ENCODE measurements around the gene TOM1.
"Not testable (repeated sequence)": the region's sequence is repeated elsewhere in the genome, so short reads cannot be mapped to it uniquely, and the experiment has no call there.

Gene TOM1

DNA sequence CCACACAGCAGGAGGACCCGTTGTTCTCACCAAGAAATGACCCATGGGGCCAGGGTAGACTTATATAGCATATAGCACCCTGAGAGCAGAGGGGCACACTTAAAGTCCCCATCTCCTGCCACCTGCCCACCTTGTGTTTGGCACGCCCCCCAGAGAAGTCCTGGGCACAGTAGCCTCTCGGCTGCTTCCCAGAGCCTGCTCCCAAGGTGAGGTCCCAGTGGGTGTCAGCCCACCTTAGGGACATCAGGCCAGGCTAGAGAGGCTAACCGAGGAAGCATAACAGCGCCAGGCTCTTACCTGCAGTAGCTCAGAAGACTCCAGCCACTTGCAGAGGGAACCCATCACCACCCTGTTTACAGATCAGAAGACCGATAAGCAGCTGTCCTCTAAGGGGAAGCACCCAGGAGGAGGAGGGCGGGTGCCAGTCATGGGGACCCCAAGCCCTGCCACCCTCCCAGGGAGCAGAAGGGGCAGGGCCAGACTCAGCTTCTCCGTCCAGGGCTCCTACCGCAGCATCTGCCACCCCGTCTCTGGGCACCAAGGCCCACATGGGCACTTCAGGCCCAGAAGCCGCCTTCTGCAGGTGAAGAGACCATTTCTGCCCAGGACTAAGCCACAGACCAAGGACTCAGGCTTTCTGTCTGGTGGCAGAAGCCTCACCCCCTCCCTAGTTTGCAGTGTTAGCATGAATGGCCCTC, 46.3 kb downstream of the TOM1 start:
- DNase-seq (ENCODE audit: low read depth in 2 of 2) = no peak

DNA sequence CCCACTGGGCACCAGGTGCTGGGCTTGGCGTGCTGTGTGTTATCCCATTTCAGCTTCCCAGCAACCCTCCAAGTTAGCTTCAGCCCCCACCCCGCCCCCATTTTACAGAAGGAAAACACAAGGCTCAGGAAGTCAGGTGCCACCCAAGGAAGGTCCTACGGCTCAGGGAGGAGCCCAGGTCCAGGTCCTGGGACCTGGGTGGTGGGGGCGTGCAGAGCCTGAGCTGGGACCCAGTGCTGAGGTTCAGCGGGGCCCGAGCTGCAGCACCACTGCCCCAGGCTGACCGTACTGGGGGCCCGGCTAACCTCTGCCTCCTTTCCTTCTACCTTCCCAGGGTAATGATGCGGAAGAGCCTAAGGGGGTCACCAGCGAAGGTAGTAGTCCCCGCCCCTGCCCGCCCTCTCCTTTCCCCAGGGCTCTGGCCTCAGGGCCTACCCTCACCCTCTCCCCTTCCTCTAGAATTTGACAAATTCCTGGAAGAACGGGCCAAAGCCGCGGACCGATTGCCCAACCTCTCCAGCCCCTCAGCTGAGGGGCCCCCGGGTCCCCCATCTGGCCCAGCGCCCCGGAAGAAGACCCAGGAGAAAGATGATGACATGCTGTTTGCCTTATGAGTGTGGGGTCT, 47.0 kb downstream of the TOM1 start:
- no peak for DNase-seq (ENCODE audit: low read depth in 2 of 2)

DNA sequence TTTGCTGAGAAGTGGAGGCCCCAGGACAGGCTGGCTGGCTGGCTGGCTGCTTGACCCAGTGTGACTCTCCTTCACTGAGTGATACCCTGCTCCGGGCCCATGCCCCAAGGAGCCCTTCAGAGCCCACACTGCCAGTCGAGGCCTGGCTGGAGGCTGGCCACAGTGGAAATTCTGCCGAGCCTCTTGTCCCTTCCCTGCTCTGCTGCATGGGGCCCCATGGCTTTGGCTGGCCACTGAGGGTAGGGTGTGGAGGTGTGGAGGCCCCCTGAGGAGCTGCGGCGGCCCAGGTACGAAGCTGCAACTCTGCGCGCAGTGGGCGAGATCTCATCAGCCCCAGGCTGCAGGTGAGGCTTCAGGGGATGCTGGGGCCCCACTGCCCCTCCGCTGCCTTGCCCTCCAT, 47.8 kb downstream of the TOM1 start:
- no peak for DNase-seq (ENCODE audit: low read depth in 2 of 2)

GRCh38 chr22:35348026-35348590, 48.4 kb downstream of the TOM1 start:
- no peak for DNase-seq (ENCODE audit: low read depth in 2 of 2)

DNA sequence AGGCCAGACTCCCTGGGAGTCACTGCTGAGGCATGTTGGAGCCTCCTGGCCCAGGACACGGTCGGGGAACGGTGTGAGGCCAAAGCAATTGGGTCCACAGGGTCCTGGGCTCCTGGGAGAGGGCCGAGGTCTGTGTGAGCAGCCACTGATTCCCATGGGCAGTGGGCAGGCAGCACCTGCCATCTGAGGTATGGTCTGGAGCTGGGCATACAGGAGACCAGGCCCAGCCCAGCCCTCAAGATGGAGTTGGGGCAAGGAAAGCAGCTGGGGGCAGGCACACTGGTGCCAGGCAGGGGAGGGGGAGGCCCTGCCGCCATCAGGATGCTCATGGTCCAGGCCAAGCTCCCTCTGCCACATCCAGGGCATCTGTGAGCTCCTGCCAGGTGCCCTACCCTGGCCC, 49.0 kb downstream of the TOM1 start:
- no peak for DNase-seq (ENCODE audit: low read depth in 2 of 2)

- DNase-seq (ENCODE audit: low read depth in 2 of 2) = no peak
These were observed 49.6 kb downstream of the TOM1 start for GRCh38 chr22:35349368-35349703.

DNA sequence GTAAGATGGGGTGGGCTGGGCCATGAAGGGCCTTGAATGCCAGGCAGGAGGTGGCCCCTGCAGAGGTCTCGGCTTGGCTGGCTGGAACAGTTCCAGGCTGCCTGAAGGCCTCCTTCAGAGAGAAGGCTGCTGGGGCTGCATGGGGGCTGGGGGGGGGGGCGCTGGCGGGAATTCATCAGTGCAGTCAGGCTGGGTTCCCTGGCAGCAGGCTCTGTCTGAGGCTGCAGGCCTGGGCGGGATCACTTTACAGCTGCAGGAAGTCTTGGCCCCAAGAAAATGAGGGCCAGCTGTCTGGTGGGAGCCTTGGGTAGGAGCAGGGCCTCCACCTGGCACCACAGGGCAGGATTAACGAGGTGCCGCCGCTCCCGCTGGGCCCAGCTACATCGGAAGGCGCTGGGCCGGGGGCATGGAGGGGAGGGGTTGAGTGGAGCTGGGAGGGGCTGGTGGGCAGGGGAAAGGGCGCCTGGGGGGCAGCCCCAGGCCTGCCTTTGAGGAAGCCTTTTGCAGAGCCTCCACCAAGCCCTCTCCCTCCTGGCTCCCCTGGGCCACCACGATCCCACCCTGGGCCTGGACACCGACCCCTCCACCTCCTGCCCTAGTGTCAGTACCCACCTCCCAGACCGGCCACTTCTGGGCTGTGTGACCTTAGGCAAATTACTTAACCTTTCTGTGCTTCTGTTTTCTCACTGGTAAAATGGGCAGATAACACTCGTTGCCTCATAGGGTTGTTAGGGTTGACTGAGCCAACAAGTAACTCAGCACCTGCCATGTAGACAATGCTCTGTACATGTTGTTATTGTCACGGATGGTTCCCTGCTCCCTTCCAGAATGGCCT, 50.2 kb downstream of the TOM1 start:
- DNase-seq (ENCODE audit: low read depth in 2 of 2) = no peak

GRCh38 chr22:35350539-35351503, 51.1 kb downstream of the TOM1 start:
- DNase-seq (ENCODE audit: low read depth in 2 of 2) = peak; percentile 64 to 70

GRCh38 chr22:35352214-35353111, 52.8 kb downstream of the TOM1 start:
- DNase-seq (ENCODE audit: low read depth in 2 of 2) = peak in 1 of 2 donors; percentile 30

DNA sequence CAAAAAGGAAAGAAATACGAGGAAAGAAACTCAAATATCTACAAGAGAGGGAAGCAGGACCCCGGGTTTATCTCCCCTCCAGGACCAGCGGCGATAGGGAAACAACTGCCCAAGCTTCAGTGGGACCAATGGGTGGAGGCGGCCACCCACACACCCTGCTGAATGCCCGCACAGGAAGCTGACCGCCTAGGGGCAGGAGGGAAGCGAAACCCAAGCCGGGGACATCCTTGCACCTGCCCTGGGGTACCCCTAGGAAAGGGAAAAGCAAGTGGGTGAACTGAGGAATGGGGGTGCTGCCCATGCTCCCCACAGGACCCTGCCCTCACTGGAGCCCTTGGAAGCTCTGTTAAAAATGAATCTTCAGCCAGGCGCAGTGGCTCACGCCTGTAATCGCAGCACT, 53.6 kb downstream of the TOM1 start:
- no peak for DNase-seq (ENCODE audit: low read depth in 2 of 2)

DNA sequence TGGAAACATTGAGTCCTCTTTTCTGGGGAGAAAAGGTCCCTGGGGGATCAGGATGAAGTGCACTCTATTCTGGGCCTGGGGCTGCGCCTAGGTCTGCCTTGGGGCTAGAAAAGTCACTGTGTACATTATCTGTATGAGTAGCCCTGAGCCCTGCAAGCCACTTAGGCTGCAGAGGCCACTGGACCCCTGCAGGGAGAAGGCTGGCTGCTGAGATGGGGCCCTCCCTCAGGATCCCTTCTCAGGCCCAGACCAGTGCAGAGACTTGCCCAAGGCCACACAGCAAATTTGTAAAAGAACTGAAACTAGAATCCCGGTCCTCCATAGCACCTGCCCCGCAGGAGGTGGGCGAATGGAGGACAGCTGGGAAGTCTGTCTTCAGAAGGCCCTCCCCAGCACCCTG, 54.4 kb downstream of the TOM1 start:
- DNase-seq (ENCODE audit: low read depth in 2 of 2) = no peak

DNA sequence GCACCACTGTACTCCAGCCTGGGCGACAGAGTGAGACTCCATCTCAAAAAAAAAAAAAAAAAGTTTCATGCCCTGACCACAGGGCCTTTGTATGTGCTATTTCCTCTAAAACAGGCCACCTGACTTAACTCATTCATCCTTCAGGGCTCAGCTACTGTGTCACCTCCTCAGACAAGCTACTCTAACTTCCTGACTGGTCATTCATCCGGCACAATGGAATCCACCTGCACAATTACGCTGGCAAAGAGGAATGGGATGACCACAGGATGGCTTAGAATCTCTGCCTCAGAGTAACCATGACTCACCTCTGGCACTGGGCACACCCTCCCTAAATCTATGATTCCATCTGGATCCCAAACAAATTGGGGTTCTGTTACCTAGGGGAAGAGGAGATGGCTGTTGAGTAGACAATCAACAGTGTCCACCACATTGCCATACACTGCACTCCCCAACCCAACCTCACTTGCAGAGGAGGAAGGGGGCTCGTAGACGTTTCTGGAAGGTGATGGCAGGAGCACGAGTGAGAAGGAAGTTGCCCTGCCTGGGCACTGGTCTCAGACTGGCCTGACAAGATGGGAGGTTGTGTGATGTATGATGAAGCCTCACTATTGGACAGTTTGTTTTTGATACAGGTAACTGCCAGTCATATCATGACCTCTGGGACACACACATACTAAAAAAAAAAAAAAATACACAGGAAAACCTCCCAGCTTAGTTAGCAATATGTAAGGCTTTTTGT, 58.4 kb downstream of the TOM1 start:
- no peak for DNase-seq (ENCODE audit: low read depth in 2 of 2)

DNA sequence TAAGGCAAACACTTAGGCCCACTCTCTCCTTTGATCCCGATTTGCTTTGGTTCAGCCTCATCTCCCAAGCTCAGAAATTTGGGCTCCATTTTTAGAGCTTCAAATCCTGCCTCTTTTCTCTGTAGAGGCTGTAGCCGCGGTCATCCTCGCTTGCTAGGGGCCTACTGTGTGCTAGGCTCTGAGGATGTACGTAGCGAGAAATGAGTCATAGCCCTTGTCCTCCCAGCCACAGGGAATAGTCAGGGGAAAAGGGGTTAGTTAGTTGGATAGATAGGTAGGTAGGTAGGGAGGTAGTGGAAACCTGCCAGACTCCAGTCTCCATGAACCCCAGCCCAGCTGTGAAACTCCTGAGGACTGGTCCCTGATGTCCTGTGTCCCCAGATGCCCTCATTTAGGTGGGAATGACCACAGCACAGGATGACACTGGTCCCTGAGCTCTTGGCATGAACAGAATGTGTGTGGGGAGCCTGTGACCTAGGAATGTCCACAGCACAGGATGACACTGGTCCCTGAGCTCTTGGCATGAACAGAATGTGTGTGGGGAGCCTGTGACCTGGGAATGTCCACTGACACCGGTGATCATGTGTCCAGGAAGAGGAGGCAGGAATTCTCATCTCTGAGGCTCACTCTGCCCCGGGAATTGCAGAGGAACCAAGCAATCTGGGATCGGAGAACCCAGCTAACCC, 59.8 kb downstream of the TOM1 start:
- no peak for DNase-seq (ENCODE audit: low read depth in 2 of 2)

DNA sequence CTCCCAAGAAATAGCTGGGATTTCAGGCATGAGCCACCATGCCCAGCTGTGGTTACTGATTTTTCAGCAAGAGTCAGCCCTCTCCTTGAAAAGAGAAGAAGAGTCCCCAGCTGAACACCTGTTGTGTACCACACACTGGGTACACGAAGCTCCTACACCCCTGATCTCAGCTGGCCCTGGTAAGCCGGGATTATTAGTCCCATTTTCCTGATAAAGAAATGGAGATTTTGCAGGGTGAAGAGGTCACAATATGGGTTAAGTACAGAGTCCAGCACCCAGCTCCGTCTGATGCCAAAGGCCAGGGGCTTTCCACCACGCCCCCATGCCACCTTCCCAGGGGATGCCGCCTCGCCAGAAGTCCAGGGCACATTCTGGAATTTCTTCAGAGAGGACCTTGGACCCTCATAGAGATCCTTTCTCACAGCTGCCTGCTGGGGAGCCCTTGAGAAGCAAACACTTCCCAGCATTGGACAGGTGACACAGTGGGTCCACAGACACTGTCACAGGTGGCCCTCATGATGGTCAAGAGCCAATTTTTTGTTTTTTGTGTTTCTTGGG, 61.4 kb downstream of the TOM1 start:
- no peak for DNase-seq (ENCODE audit: low read depth in 2 of 2)

GRCh38 chr22:35363566-35364086, 63.9 kb downstream of the TOM1 start:
- no peak for DNase-seq (ENCODE audit: low read depth in 2 of 2)

- not testable (repeated sequence) for DNase-seq (ENCODE audit: low read depth in 2 of 2)
These were observed 64.5 kb downstream of the TOM1 start for GRCh38 chr22:35364230-35364629.

GRCh38 chr22:35367331-35367886, 67.7 kb downstream of the TOM1 start:
- no peak for DNase-seq (ENCODE audit: low read depth in 2 of 2)

GRCh38 chr22:35368386-35368785, 68.7 kb downstream of the TOM1 start:
- no peak for DNase-seq (ENCODE audit: low read depth in 2 of 2)

Measured in stimulated activated CD8-positive, alpha-beta memory T cell treated with anti-CD3 and anti-CD28 coated beads, Interleukin-15, amount 100 ng/mL, for 4 hours (primary cell).